SJSA1 (cell line): ENCODE measurements around the gene BTAF1. TPM values are rescaled to one million over a fixed set of nuclear protein-coding genes. Genes with fewer than 3 reads are reported as not detected.

ENCODE experiments used
- DNase-seq, 2 experiments: peaks; one replicate each; pipeline ENCODE4 v3.0.0-alpha.2; 2015 to 2020; ENCODE audit warnings: low spot score in 2 of 2, low read depth in 1 of 2
- H3K27ac ChIP-seq: fragments of 250-450 bp; sonication (Bioruptor Pico); 2 replicates; pipeline ENCODE4 v1.5.1; 2020; ENCODE audit warnings: mild to moderate bottlenecking, moderate library complexity
- H3K27me3 ChIP-seq: fragments of 250-450 bp; sonication (Bioruptor Pico); replicated peaks from 2 replicates; pipeline ENCODE4 v1.5.1; 2020; ENCODE audit warnings: mild to moderate bottlenecking, moderate library complexity
- H3K36me3 ChIP-seq: fragments of 250-450 bp; sonication (Bioruptor Pico); 2 replicates; pipeline ENCODE4 v1.5.1; 2020; ENCODE audit warnings: mild to moderate bottlenecking
- H3K4me1 ChIP-seq: fragments of 250-450 bp; sonication (Bioruptor Pico); replicated peaks from 2 replicates; pipeline ENCODE4 v1.6.1; 2021; ENCODE audit warnings: mild to moderate bottlenecking
- H3K4me3 ChIP-seq: fragments of 250-450 bp; sonication (Bioruptor Pico); 2 replicates; pipeline ENCODE4 v1.5.1; 2020; ENCODE audit warnings: mild to moderate bottlenecking
- H3K9me3 ChIP-seq: fragments of 250-450 bp; sonication (Bioruptor Pico); replicated peaks from 2 replicates; pipeline ENCODE4 v1.5.1; 2020; ENCODE audit warnings: mild to moderate bottlenecking
- total RNA-seq: library from RNA; depleted of rRNA; stranded (reverse); fragments of >200 nt; shearing (Covaris generic); gene quantifications from 2 replicates; pipeline ENCODE4 v1.2.3, GENCODE V29; 2014; rRNA removed

BTAF1 gene
- 22.4 and 36.1 TPM in 2 replicates for total RNA-seq

GRCh38 chr10:91923371-91924211, at the start of gene BTAF1:
BTAF1 (plus strand) TSS chr10:91923770; CDS start chr10:91924077, 307 bp downstream.
- peak within 1 kb of the TSS; percentile 97 for H3K4me3 ChIP-seq
- H3K27me3 ChIP-seq, result no peaks in the 10 kb centered on the region
- peak within 1 kb of the TSS; percentile 82 for H3K27ac ChIP-seq
- peaks cover 21% of the 10 kb centered on the region for H3K36me3 ChIP-seq
- no peaks in the 10 kb centered on the region for H3K9me3 ChIP-seq
- H3K4me1 ChIP-seq, result peaks cover 9% of the 10 kb centered on the region
- DNase-seq, result peak; percentile 92 to 96

DNA sequence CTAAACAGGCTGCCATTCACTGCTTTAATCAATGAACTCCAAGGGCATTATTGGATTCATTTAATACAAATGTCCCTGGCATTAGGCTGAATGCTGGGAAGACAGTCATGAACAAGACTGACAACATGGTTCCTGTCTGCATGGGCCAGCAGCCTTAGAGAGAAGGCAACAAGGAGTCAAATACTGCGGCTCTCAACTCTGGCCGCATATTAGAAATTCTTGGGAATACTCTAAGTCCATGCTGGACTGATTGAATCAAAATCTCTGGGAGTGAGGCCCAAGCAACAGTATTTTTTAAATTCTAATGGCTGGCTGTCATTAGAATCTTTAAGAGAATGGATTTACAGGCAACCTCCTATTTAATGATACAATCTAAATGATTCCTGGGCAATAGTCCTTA, 48.4 kb upstream of the BTAF1 start:
- Histone ChIP-seq H3K27ac (no peak overlapping the region), H3K27me3 (no peaks in the 10 kb centered on the region), H3K4me3 (no peak overlapping the region), H3K36me3 (no peaks in the 10 kb centered on the region), H3K4me1 (no peaks in the 10 kb centered on the region), H3K9me3 (no peaks in the 10 kb centered on the region)
- DNase-seq, result no peak

DNA sequence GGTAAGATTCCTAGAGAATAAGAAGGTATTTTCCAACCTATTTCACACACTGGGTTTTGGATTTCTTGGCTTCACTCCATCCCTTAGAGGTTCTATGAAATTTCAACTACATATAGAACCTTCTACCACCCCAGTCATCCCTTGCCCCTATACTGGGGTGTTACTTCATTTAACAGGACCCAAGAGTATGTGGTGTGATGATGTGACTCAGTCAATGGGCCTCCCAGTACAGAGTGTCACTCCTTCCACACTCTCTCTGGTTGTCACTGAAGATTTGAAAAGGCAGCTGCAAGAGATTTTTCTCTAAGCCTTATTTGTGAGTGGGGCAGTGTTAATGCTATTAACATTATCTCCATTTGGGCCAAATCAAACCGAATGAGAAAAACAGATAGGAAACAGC, 47.8 kb upstream of the BTAF1 start:
- no peaks in the 10 kb centered on the region for H3K4me1 ChIP-seq
- H3K27ac ChIP-seq, result no peak overlapping the region
- no peaks in the 10 kb centered on the region for H3K36me3 ChIP-seq
- H3K9me3 ChIP-seq, result no peaks in the 10 kb centered on the region
- no peak for DNase-seq
- no peaks in the 10 kb centered on the region for H3K27me3 ChIP-seq
- H3K4me3 ChIP-seq, result no peak overlapping the region

- Histone ChIP-seq H3K36me3 (no peaks in the 10 kb centered on the region), H3K27me3 (no peaks in the 10 kb centered on the region), H3K27ac (no peak overlapping the region), H3K4me3 (no peak overlapping the region), H3K4me1 (no peaks in the 10 kb centered on the region), H3K9me3 (no peaks in the 10 kb centered on the region)
- no peak for DNase-seq
These were observed 43.9 kb upstream of the BTAF1 start for GRCh38 chr10:91879515-91880170.

DNA sequence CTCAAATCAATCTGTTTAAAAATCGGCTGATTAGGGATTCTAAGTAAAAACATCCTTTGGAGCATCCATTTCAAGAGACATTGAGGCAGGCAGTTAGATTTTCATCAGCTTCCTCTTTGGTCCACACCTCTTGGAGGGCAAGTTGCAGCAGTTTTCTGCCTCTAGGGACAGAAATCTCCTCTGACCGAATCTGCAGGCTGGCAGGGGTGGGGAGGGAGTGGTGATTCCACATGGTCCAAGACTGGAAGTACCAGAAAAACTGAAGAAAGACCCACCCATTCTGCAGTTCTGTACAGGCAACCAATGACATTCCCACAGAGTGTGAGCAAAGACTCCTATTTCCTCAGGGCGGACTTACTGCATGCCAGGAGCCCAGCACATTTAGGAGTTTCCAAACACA, 43.3 kb upstream of the BTAF1 start:
- DNase-seq, result no peak
- H3K4me3 ChIP-seq, result no peak overlapping the region

DNA sequence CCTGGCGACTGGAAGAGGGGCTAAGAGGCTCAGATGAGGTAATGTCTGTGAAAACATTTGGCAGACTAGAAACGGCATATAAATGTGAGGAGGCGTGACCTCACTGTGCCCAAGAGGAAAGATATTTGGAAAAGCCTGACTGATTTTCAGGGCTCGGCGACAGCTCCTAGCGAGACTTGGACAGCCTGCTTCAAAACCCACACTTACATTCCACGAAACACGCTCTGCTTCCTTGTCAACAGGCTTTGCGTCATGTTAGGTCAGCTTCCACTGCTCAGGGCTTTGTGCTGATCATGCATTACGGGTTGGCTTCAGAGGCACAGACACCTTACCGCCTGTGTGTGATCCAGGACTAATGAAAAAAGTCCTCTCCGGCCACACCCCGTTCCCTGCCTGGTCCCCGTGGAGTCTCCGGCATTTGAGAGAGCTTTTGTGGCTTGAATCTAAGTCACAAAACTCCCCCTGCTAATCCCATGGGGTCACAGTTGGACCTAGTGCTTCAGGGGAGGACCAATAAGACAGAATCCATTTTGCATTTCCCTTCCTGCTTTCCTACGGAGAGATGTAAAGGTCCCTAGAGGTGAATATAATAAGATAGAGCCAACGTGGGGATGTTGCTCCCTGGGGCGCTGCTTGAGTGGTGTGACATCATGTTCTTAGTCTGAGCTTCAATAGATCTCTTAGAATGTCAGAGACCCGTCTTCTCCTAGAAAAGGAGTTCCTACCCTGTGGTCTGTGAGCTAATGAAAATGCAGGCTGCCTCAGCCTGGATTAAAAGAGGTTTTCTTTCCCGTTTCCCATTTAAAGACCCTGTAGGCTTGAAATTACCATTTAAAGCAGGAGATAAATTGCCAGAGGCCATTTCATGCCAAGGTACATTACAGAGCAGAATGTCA, 39.8 kb upstream of the BTAF1 start:
- Histone ChIP-seq H3K4me1 (peaks cover 7% of the 10 kb centered on the region), H3K4me3 (no peak overlapping the region), H3K9me3 (no peaks in the 10 kb centered on the region; the same call in 1 of the 2 replicates), H3K27me3 (0 out of 2 replicates have a peak, but pooled peaks cover 3% of the 10 kb centered on the region), H3K36me3 (no peaks in the 10 kb centered on the region), H3K27ac (no peak overlapping the region)
- no peak for DNase-seq

More for the DNA sequence above, 43.3 kb upstream of the BTAF1 start:
- H3K9me3 ChIP-seq, result no peaks in the 10 kb centered on the region
- no peak overlapping the region for H3K27ac ChIP-seq
- no peaks in the 10 kb centered on the region for H3K36me3 ChIP-seq
- no peaks in the 10 kb centered on the region for H3K4me1 ChIP-seq
- H3K27me3 ChIP-seq, result no peaks in the 10 kb centered on the region

DNA sequence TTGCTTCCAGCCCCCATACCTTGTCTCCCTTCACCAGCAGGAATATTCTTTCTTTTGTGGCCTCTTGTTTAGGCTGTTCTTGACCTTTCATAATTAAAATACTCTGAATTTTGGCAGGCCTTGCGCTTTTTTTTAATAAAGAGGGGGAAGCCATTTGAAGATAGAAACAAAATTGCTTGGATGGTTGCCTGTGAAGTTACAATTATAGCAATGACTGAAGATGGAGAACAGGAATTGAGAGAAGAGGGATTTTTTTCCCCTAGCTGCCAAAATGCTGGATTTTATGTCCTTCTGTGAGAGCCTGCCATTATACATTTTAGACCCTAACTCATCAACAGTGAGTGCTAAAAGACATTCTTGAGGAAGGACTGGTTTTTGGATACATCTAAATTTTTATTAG, 39.0 kb upstream of the BTAF1 start:
- peaks cover 7% of the 10 kb centered on the region for H3K4me1 ChIP-seq

GRCh38 chr10:91885362-91886079, 38.0 kb upstream of the BTAF1 start:
- Histone ChIP-seq H3K4me3 (no peak overlapping the region), H3K4me1 (peaks cover 7% of the 10 kb centered on the region), H3K36me3 (no peaks in the 10 kb centered on the region), H3K27ac (no peak overlapping the region), H3K27me3 (0 out of 2 replicates have a peak, but pooled peaks cover 3% of the 10 kb centered on the region), H3K9me3 (no peaks in the 10 kb centered on the region; the same call in 1 of the 2 replicates)
- no peak for DNase-seq

More for the DNA sequence above, 39.0 kb upstream of the BTAF1 start:
- H3K36me3 ChIP-seq, result no peaks in the 10 kb centered on the region
- no peak for DNase-seq
- 0 out of 2 replicates have a peak, but pooled peaks cover 3% of the 10 kb centered on the region for H3K27me3 ChIP-seq
- no peak overlapping the region for H3K4me3 ChIP-seq
- no peak overlapping the region for H3K27ac ChIP-seq
- H3K9me3 ChIP-seq, result no peaks in the 10 kb centered on the region; the same call in 1 of the 2 replicates

GRCh38 chr10:91886954-91887271, 36.7 kb upstream of the BTAF1 start:
- Histone ChIP-seq H3K4me3 (peak overlapping the region; percentile 37), H3K36me3 (no peaks in the 10 kb centered on the region), H3K27me3 (0 out of 2 replicates have a peak, but pooled peaks cover 3% of the 10 kb centered on the region), H3K4me1 (peaks cover 7% of the 10 kb centered on the region), H3K27ac (no peak overlapping the region), H3K9me3 (no peaks in the 10 kb centered on the region; the same call in 1 of the 2 replicates)
- no peak for DNase-seq

GRCh38 chr10:91887272-91888076, 36.1 kb upstream of the BTAF1 start:
- peak in 1 of 2 experiments; percentile 33 for DNase-seq
- Histone ChIP-seq H3K4me3 (peak overlapping the region; percentile 37), H3K9me3 (no peaks in the 10 kb centered on the region; the same call in 1 of the 2 replicates), H3K27me3 (0 out of 2 replicates have a peak, but pooled peaks cover 3% of the 10 kb centered on the region), H3K4me1 (peaks cover 7% of the 10 kb centered on the region), H3K27ac (no peak overlapping the region), H3K36me3 (no peaks in the 10 kb centered on the region)

- Histone ChIP-seq H3K27me3 (0 out of 2 replicates have a peak, but pooled peaks cover 3% of the 10 kb centered on the region), H3K36me3 (no peaks in the 10 kb centered on the region), H3K27ac (no peak overlapping the region), H3K4me3 (no peak overlapping the region), H3K4me1 (peaks cover 7% of the 10 kb centered on the region), H3K9me3 (no peaks in the 10 kb centered on the region; the same call in 1 of the 2 replicates)
- no peak for DNase-seq
These were observed 32.2 kb upstream of the BTAF1 start for GRCh38 chr10:91891125-91892001.
